ENCODE data around the gene OR10T2. TPM values are rescaled to one million over a fixed set of nuclear protein-coding genes. Genes with fewer than 3 reads are reported as not detected.
"Not testable (repeated sequence)": the region's sequence is repeated elsewhere in the genome, so short reads cannot be mapped to it uniquely, and the experiment has no call there.

Gene OR10T2
- total and polyA plus RNA-seq, 2 donors (not counting 3 experiments of a cell fraction or from before 2014, with no cell fraction given) = not detected

DNA sequence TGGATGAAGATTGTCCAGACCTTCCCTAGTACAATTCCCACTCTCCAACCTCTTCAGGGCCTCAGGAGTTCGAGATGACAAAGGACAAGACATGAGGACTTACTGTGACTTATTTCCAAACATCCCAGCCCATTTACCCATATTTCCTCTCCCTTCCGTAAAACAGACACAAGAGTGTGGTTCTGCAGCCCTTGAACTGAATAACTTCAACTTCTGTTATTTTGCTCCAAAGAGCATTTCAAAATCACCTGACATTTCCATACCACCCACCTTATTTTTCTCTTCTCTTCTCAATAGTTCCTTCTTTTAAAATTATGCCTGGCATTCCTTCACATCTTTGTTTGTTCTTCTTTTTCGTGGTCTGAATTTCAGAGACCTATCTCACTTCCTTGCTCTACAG, 35.5 kb upstream of the OR10T2 start:
- ChIA-PET POLR2A (no interaction called here), CTCF (no interaction called here)
- no peaks in the 10 kb centered on the region for H3K36me3 ChIP-seq (ENCODE audit: control insufficient read depth in 2 of 2, extremely low read depth in 1 of 2, insufficient read depth in 2 of 2, low read length in 2 of 2)
- no TSS peak for BruUV-seq (replicated peaks)
- no peak overlapping the region for H3K27ac ChIP-seq (ENCODE audit: insufficient read depth, low read depth, low read length)
- H3K79me2 ChIP-seq (ENCODE audit: control insufficient read depth, insufficient read depth, low read length) = no peaks in the 10 kb centered on the region
- H3K9ac ChIP-seq (replicated peaks; ENCODE audit: extremely low read depth, insufficient read depth, low read length) = no peak overlapping the region
- no peaks in the 10 kb centered on the region for H3K9me3 ChIP-seq (replicated peaks; ENCODE audit: control insufficient read depth, insufficient read depth, low read length)
- intact Hi-C loops (cut with micrococcal nuclease) (no loop called here), dilution Hi-C loops (cut with MboI; ENCODE audit: extremely low pct_ligation_motif_present, low sequenced_read_pairs) (no loop called here)
- no peak overlapping the region for H2AFZ ChIP-seq (ENCODE audit: low read depth, low read length)
- H3K4me3 ChIP-seq (replicated peaks in 1 of 3; ENCODE audit: insufficient read depth in 1 of 3, low read depth in 1 of 3, low read length in 3 of 3) = no peak overlapping the region
- no peaks in the 10 kb centered on the region for H3K27me3 ChIP-seq (ENCODE audit: control insufficient read depth in 2 of 2, insufficient read depth in 2 of 2, low read length in 2 of 2)
- no peaks in the 10 kb centered on the region for H3K4me1 ChIP-seq (ENCODE audit: control insufficient read depth, extremely low read depth, insufficient read depth, low read length)
- no peaks in the 10 kb centered on the region for H3K9me1 ChIP-seq (replicated peaks; ENCODE audit: control insufficient read depth, extremely low read depth, insufficient read depth, low read length)
- DNase-seq (ENCODE audit: low read depth, low spot score) (no peak), FAIRE-seq (no peak)
- TF ChIP-seq JUN (IDR thresholded peaks at IDR 0.05; ENCODE audit: borderline replicate concordance, insufficient read depth, insufficient read length, low read depth) (no peak), EZH2 (IDR thresholded peaks at IDR 0.05; ENCODE audit: borderline replicate concordance, low read depth, low read length, severe bottlenecking) (no peak), FOS (IDR thresholded peaks at IDR 0.05; ENCODE audit: borderline replicate concordance, insufficient read depth, low read length) (no peak), MYC (IDR thresholded peaks at IDR 0.05; ENCODE audit: low read depth, low read length) (no peak), POLR2A (IDR thresholded peaks at IDR 0.05; ENCODE audit: low read depth, low read length) (no peak), GATA2 (IDR thresholded peaks at IDR 0.05; ENCODE audit: insufficient read depth, insufficient read length, low read depth, low read length) (no peak), POLR2AphosphoS5 (IDR thresholded peaks at IDR 0.05; ENCODE audit: insufficient read depth, low read depth, low read length) (no peak)
- TF ChIP-seq, protein P1, sequence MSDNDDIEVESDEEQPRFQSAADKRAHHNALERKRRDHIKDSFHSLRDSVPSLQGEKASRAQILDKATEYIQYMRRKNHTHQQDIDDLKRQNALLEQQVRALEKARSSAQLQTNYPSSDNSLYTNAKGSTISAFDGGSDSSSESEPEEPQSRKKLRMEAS (IDR thresholded peaks at IDR 0.05; ENCODE audit: insufficient read depth, insufficient read length) = no peak
- TF ChIP-seq, protein P2, sequence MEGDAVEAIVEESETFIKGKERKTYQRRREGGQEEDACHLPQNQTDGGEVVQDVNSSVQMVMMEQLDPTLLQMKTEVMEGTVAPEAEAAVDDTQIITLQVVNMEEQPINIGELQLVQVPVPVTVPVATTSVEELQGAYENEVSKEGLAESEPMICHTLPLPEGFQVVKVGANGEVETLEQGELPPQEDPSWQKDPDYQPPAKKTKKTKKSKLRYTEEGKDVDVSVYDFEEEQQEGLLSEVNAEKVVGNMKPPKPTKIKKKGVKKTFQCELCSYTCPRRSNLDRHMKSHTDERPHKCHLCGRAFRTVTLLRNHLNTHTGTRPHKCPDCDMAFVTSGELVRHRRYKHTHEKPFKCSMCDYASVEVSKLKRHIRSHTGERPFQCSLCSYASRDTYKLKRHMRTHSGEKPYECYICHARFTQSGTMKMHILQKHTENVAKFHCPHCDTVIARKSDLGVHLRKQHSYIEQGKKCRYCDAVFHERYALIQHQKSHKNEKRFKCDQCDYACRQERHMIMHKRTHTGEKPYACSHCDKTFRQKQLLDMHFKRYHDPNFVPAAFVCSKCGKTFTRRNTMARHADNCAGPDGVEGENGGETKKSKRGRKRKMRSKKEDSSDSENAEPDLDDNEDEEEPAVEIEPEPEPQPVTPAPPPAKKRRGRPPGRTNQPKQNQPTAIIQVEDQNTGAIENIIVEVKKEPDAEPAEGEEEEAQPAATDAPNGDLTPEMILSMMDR (IDR thresholded peaks at IDR 0.05; ENCODE audit: extremely low read depth in 1 of 2, insufficient read depth in 1 of 2, low read depth in 1 of 2, low read length in 2 of 2) = no peak
- H4K20me1 ChIP-seq (replicated peaks; ENCODE audit: control insufficient read depth, extremely low read depth, insufficient read depth, low read length) = no peaks in the 10 kb centered on the region
- H3K4me2 ChIP-seq (ENCODE audit: insufficient read depth, low read length) = no peak overlapping the region

DNA sequence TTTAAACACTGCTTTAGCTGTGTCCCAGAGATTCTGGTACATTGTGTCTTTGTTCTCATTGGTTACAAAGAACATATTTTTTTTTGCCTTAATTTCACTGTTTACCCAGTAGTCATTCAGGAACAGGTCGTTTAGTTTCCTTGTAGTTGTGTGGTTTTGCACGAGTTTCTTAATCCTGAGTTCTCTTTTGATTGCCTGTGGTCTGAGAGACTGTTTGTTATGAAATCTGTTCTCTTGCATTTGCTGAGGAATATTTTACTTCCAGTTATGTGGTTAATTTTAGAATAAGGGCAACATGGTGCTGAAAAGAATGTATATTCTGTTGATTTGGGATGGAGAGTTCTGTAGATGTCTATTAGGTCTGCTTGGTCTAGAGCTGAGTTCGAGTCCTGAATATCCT, 30.9 kb upstream of the OR10T2 start:
- dilution Hi-C loops (cut with MboI; ENCODE audit: extremely low pct_ligation_motif_present, low sequenced_read_pairs); H3K79me2 ChIP-seq (ENCODE audit: control insufficient read depth, insufficient read depth, low read length); H3K4me3 ChIP-seq (replicated peaks in 1 of 3; ENCODE audit: insufficient read depth in 1 of 3, low read depth in 1 of 3, low read length in 3 of 3); H2AFZ ChIP-seq (ENCODE audit: low read depth, low read length); DNase-seq (ENCODE audit: low read depth, low spot score); CTCF ChIA-PET; intact Hi-C loops (cut with micrococcal nuclease); H4K20me1 ChIP-seq (replicated peaks; ENCODE audit: control insufficient read depth, extremely low read depth, insufficient read depth, low read length); H3K9ac ChIP-seq (replicated peaks; ENCODE audit: extremely low read depth, insufficient read depth, low read length); POLR2A ChIA-PET; H3K27me3 ChIP-seq (ENCODE audit: control insufficient read depth in 2 of 2, insufficient read depth in 2 of 2, low read length in 2 of 2); BruUV-seq (replicated peaks); H3K36me3 ChIP-seq (ENCODE audit: control insufficient read depth in 2 of 2, extremely low read depth in 1 of 2, insufficient read depth in 2 of 2, low read length in 2 of 2); FAIRE-seq; H3K4me2 ChIP-seq (ENCODE audit: insufficient read depth, low read length); H3K27ac ChIP-seq (ENCODE audit: insufficient read depth, low read depth, low read length); H3K4me1 ChIP-seq (ENCODE audit: control insufficient read depth, extremely low read depth, insufficient read depth, low read length); H3K9me3 ChIP-seq (replicated peaks; ENCODE audit: control insufficient read depth, insufficient read depth, low read length); H3K9me1 ChIP-seq (replicated peaks; ENCODE audit: control insufficient read depth, extremely low read depth, insufficient read depth, low read length): not testable (repeated sequence)
